ENCODE results near the gene FNIP1.

DNA sequence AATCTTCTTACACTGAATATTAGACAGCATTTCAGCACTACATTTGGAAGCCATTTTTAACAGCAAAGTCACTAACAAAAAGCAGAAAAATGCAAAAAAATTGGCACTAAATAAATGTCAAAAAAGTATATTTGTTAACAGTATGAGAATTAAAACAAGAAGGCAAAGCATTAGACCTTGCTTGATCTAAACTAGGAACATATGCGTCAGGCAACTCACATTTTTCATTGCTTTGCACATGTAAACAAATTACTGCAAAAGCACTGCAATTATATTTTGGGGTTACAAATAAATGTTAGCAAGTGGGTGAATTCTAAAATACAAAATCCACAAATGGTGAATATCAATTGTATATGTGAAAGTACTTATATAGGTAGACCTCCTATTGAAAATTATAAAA is 112.8 kb downstream of the FNIP1 start:
- TF ChIP-seq, protein P1, sequence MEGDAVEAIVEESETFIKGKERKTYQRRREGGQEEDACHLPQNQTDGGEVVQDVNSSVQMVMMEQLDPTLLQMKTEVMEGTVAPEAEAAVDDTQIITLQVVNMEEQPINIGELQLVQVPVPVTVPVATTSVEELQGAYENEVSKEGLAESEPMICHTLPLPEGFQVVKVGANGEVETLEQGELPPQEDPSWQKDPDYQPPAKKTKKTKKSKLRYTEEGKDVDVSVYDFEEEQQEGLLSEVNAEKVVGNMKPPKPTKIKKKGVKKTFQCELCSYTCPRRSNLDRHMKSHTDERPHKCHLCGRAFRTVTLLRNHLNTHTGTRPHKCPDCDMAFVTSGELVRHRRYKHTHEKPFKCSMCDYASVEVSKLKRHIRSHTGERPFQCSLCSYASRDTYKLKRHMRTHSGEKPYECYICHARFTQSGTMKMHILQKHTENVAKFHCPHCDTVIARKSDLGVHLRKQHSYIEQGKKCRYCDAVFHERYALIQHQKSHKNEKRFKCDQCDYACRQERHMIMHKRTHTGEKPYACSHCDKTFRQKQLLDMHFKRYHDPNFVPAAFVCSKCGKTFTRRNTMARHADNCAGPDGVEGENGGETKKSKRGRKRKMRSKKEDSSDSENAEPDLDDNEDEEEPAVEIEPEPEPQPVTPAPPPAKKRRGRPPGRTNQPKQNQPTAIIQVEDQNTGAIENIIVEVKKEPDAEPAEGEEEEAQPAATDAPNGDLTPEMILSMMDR (conservative IDR thresholded peaks at IDR 0.05) = no peak
- no peak for TF ChIP-seq ZFX (IDR thresholded peaks at IDR 0.05)

Data from C4-2B (cell line).